Raji (cell line): ENCODE data around the gene TLCD1.

ENCODE experiments used
- POLR2A ChIP-seq: IDR thresholded peaks from 2 replicates; pipeline ENCODE4 v1.6.1; 2011; ENCODE audit warnings: low read depth, low read length, control low read depth; ENCODE audit not compliant: insufficient read depth

The TLCD1 gene

DNA sequence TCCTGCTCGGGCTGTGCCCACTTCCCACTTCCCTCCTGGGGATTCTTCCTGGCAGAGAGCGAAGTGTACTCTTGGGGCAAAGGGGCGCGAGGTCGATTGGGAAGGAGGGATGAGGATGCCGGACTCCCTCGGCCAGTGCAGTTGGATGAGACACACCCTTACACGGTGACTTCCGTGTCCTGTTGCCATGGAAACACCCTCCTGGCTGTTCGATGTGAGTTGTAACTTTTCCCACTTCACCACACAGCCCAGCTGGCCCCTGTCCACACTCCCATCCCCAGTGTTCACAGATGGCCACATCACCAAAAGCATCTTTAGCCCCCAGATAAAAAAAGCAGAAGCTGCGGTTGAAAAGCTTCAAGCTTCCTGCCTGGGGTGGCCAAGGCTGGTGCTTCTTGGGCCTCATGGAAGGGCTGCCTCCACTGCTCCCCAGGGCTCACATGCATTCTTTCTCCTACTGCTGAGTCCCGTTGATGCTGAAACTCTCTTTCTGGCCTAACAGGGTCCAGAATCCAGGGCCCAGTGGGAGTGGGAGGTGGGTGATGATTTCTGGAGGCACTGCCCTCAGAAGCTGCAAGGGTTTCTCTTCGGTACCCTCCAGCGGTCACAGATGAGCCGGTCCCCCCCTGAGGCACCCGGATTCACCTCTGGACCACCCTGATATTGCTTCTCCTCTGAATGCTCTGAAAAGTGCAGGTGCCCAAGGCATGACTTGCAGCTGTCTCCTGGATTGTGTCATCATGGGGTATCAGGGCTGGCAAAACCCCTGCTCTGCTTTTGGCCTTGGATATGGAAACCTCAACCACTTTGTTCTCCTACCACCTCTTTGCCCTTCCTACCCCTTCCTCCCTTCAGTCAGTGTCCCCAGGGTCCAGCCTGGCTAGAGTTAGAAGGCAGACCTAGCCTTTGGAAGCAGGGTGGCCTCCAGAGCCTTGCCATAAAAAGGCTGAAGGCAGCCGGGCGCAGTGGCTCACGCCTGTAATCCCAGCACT, 15.6 kb upstream of the TLCD1 start:
- TF ChIP-seq POLR2A, result peak; percentile 53

DNA sequence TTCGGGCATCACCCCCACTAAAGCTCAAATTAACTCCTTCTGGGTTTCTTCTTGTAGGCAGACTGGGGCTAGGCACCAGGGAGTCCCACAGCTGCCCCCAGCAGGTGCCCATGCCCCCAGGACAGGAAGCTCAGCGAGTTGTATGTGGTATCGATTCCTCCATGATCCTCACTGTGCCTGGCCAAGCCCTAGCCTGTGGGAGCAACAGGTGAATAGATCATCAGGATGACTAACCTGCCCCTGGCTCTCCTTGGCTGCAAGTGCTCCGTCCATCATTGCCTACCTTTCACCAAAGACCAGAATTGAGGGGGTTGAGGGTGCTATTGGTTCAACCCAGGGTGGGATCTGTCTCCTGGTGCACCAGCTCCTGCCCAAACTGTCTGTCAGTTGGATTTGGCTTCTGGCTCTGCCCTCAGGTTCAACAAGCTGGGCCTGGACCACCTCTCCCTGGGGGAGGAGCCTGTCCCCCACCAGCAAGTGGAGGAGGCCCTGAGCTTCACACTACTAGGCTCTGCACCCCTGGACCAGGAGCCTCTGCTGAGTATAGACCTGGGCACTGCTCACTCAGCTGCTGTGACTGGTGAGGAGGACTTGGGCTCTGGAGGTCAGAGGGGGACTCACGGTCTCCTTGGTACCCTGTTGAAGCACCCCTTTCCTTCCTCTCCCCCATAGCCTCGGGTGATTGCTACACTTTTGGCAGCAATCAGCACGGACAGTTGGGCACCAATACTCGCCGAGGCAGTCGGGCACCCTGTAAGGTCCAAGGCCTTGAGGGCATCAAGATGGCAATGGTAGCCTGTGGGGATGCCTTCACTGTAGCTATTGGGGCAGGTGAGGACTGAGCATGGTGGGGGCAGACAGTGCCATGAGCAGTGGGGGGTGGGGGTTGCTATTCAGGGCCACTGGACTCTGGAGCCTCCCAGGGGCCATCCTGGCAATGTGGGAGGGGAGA, 14.6 kb upstream of the TLCD1 start:
- TF ChIP-seq POLR2A, result no peak

DNA sequence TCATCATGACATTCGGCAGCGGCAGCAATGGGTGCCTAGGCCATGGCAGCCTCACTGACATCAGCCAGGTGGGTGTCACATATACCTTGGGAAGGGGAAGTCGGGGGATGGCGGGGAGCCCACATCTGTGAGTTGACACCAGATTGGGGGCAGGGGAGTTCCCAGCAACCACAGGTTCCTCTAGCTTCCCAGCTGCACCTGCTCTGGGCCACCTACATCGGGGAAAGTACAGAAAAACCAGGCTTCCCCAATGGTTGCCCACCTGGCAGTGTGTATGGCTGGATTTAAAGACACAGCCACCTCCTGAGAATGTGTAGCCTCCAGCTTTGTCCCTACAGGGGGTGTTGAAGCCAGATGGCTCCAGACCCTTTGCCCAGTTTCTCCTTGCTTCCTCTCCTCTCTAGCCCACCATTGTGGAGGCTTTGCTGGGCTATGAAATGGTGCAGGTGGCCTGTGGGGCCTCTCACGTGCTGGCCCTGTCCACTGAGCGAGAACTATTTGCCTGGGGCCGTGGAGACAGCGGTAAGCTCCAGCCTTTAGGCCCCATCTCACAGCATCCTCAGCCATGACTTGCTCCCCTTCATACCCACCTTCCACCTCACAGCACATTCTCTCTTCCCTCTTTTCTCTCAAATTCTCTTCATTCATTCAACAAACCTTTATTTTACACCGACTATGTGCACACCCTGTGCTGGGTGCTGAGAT, 12.8 kb upstream of the TLCD1 start:
- TF ChIP-seq POLR2A, result 0 out of 2 replicates have a peak, but pooled peaks have one; percentile 31

DNA sequence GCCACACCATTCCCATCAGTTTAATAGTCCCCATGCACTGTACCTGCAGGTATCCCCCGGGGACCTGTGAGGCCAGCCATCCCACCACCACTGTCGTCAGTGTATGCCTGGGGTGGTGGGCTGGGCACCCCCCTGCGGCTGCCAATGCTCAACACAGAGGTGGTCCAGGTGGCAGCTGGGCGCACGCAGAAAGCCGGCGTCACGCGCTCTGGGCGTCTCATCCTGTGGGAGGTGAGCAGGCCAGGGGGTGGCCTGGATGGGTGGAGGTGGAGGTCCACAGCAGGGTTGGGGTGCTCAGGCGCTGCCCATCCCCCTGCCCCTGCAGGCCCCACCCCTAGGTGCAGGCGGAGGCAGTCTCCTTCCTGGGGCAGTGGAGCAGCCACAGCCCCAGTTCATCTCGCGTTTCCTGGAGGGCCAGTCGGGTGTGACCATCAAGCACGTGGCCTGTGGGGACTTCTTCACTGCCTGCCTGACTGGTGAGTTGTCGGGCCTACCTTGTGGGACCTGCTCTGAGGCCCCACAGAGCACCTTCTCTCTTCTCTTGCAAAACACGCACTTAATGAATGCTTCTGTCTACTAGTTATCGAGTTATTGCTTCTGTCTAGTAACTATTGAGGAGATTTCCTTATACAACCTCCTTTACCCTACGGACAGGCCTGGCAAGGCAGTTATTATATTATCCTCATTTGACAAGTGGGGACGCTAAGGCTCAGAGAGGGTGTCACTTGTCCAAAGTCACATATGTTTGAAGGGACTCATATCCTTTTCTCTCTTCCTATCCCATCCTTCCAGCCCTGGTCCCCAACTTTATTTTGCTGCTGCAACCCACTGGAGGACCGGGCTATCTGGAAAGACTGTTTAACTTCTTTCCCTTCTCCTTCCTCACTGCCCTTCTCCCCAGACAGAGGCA, 12.0 kb upstream of the TLCD1 start:
- peak; percentile 86 for TF ChIP-seq POLR2A

DNA sequence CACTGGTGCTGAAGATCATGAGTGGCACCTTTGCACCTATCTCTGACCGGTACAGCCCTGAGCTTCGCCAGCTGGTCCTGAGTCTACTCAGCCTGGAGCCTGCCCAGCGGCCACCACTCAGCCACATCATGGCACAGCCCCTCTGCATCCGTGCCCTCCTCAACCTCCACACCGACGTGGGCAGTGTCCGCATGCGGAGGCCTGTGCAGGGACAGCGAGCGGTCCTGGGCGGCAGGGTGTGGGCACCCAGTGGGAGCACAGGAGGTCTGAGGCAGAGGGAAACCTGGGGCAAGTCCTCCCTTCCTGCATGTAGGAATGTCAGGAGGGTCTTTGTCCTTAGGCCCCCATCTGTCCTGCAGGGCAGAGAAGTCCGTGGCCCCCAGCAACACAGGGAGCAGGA, 11.3 kb upstream of the TLCD1 start:
- TF ChIP-seq POLR2A, result no peak

DNA sequence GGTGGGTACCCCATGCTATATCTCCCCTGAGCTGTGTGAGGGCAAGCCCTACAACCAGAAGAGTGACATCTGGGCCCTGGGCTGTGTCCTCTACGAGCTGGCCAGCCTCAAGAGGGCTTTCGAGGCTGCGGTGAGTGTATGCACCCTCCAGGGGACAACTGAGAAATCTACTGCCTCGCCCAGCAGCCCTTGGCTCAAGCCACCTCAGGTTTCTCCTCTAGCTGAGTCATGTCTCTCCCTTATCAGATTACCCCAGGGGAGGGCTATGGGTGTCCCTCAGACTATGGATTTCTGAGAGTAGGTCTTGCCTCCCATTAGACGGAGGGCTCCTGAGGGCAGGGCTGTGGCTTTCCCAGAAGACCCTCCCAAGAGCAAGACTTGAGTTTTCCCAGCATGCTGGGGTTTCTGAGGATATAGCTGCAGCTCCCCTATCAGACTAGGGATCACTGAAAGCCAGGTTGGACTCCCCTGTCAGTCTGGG, 9.2 kb upstream of the TLCD1 start:
- TF ChIP-seq POLR2A, result no peak

DNA sequence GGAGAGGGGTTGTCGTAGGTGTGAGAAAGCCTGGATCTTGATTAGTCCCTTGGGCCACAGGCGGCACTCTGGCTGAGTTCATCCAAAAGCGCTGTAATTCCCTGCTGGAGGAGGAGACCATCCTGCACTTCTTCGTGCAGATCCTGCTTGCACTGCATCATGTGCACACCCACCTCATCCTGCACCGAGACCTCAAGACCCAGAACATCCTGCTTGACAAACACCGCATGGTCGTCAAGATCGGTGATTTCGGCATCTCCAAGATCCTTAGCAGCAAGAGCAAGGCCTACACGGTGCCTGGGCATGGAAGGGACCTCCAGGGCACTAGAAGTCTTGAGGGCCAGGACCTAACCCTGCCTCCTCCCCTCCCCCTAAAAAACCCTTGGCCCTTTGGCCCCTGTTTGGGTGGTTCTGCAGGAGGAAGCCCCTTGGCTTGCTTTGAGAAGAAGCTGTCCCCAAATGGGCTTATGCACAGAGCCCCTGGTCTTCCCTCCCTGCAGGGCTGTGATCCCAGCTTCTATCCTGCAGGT, 8.7 kb upstream of the TLCD1 start:
- TF ChIP-seq POLR2A, result no peak

DNA sequence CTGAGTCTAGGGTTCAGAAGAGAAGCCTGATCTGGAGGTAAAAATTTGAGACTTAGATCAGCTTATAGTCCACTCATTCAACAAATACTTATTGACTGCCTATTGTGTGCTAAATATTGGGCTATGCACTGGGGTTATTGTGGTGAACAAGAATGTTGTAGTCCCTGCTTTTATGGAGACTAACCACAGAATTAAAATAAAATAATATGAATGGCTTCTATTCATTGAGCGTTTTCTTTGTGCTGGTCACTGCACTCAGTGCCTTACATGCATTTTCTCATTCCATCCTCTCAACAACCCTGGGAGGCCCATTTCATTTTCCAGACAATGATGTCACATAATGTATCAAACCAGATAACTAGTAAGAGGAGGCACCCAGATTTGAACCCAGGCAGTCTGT, 7.3 kb upstream of the TLCD1 start:
- TF ChIP-seq POLR2A, result no peak

DNA sequence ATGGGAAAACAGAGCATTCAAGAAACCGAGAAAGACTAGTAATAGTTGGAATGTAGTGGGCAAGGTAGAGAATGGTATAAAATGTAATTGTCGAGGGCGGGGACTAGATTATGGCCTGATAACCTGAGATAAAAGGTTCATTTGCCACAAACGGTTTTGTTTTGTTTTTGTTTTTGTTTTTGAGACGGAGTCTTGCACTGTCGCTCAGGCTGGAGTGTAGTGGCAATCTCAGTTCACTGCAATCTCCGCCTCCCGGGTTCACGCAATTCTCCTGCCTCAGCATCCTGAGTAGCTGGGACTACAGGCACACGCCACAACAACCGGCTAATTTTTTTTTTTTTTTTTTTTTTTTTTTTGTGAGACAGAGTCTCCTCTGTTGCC, 3.9 kb upstream of the TLCD1 start:
- TF ChIP-seq POLR2A, result no peak

DNA sequence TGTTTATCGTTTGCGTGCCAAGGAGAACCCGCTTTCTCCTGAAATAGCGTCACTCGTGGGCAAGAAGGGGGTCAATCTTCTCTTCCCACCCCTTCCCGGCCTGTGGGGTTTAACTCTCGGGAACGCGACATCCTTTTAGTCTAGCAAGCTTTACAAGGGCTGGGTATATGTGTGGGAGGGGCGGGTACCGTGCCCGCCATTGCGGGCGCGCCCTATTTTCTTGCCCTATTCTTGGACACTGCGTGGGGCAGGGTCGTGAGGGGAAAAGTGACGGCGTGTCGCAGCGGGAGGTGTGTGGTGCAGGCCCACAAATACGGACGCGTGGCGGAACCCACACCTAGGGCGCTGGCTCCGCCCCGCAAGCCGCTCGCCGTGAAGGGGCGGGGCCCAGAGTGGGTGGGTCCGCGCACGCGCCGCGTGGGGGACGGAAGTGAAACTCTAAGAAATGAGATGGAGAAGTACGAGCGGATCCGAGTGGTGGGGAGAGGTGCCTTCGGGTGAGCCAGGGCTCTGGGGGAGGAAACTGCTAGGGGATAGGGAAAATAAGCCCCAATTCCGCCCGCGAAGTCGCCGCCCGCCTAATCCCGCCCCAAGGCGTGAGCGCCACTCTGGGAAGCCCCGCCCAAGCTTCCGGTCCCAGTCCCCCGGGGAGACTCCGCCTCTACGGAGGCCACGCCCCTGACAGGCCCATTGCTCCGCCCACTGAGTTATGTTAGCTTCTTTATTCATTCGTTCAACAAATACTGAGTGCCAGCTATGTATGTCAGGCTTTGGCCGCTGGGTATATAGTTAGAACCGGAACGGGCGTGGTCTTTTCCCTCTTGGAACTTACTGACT, 2.5 kb upstream of the TLCD1 start, which contains the start of gene NEK8:
Gene NEK8, plus strand, starts transcription at position 425 of the 837 bp plus-strand sequence. Its CDS starts 26 bp downstream, at position 451.
- peak; percentile 76 for TF ChIP-seq POLR2A

DNA sequence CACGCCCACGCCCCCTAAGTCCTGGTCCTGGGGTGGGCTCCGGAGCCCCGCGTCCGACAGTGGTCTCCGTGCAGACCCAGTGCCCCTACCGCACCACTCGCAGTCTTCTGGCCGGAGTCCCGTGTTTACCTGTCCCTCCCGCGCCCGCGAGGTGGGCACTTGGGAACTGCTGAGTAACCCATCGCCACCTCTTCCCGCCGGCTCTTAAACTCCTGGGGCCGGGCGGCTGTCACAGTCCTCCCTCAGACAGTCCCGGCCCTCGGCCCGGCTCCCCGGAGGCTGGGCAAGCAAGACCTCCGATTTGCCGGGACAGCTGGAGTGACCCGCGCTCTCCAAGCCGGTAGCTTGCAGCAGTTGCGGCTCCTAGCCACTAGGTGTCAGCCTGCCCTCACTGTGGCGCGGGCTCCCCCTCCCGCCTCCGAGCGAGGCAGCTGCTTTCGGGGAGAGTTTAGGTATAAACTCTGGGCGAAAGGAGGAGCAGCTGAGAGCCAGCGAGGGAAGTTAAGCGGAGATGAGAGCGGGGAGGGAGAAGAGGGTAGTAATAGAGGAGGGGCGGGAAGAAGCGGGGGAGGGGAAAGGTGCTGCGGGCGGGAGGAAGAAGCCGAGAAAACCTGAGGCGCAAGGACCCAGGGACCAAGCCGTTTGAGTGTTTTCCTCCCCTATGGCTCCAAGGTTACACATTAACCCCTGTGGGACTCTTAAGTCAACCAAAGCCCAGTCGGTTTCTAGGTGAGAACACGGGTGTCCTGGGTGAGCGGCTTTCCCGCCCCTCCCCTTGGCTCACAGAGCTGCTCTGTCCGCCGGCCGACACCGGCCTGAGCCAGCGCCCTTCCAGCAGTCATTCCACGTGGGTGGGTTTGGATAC, 826 bp upstream of the TLCD1 start:
- TF ChIP-seq POLR2A, result peak; percentile 75
